ENCODE results near the gene FCER2. TPM values are rescaled to one million over a fixed set of nuclear protein-coding genes. Genes with fewer than 3 reads are reported as not detected.

FCER2 gene
- total and polyA plus RNA-seq, 2 of the 4 experiments (the other 2 are of a cell fraction): not detected

GRCh38 chr19:7706955-7707456 is 5.1 kb upstream of the FCER2 start:
- Histone ChIP-seq H3K4me1 (ENCODE audit: control insufficient read depth, insufficient read depth, low read length) (no peaks in the 10 kb centered on the region), H3K14ac (replicated peaks; ENCODE audit: low read depth, low read length) (no peak overlapping the region), H3K4me3 (ENCODE audit: insufficient read depth, low read depth, low read length) (no peak overlapping the region), H4K5ac (ENCODE audit: low read depth, low read length) (no peak overlapping the region), H3K23ac (ENCODE audit: low read depth, low read length) (no peak overlapping the region), H2BK20ac (ENCODE audit: low read depth, low read length) (no peak overlapping the region), H2BK5ac (ENCODE audit: low read depth, low read length, poor library complexity, severe bottlenecking) (no peak overlapping the region), H4K20me1 (ENCODE audit: insufficient read depth, low read length) (no peaks in the 10 kb centered on the region), H2BK15ac (ENCODE audit: low read depth, low read length) (no peak overlapping the region), H3K4me2 (ENCODE audit: low read depth, low read length) (no peak overlapping the region), H2AK9ac (replicated peaks; ENCODE audit: low read depth, low read length, poor library complexity) (no peak overlapping the region), H3K18ac (ENCODE audit: low read depth, low read length) (no peak overlapping the region), H3K27ac (ENCODE audit: insufficient read depth, low read length) (no peak overlapping the region), H3K56ac (ENCODE audit: extremely low read depth, insufficient read depth, low read length) (no peak overlapping the region), H2BK120ac (ENCODE audit: low read depth, low read length) (no peak overlapping the region), H3K79me1 (ENCODE audit: low read depth in 1 of 2, low read length in 2 of 2) (no peaks in the 10 kb centered on the region), H3K9me1 (ENCODE audit: insufficient read depth, low read length) (no peaks in the 10 kb centered on the region), H3K9ac (ENCODE audit: low read depth, low read length) (no peak overlapping the region), H3K36me3 (ENCODE audit: control insufficient read depth, insufficient read depth, low read length) (no peaks in the 10 kb centered on the region), H3K9me3 (ENCODE audit: control insufficient read depth, insufficient read depth, low read length) (no peaks in the 10 kb centered on the region), H2AFZ (replicated peaks; ENCODE audit: low read length, poor library complexity) (no peak overlapping the region), H3K27me3 (ENCODE audit: control insufficient read depth, insufficient read depth, low read length) (peaks cover 10% of the 10 kb centered on the region; the same call in 1 of the 2 replicates), H4K8ac (ENCODE audit: low read depth in 2 of 2, low read length in 2 of 2) (no peak overlapping the region), H3K4ac (ENCODE audit: low read depth, low read length) (no peak overlapping the region), H2AK5ac (ENCODE audit: low read depth, low read length) (no peak overlapping the region), H4K91ac (ENCODE audit: insufficient read depth, low read depth, low read length) (no peak overlapping the region)
- BruUV-seq (replicated peaks): no TSS peak
- in situ Hi-C loops (cut with MboI; ENCODE audit: low sequenced_read_pairs) (no loop called here), intact Hi-C loops (cut with micrococcal nuclease) (no loop called here), dilution Hi-C loops (cut with HindIII; ENCODE audit: low sequenced_read_pairs, unreplicated experiment) (no loop called here)
- TF ChIP-seq CHD1 (IDR thresholded peaks at IDR 0.05; ENCODE audit: low read depth, low read length): no peak
- TF ChIP-seq CTCF (conservative IDR thresholded peaks at IDR 0.05; ENCODE audit: low read depth, low read length): no peak
- ChIA-PET CTCF (no interaction called here), POLR2A (ENCODE audit: unreplicated experiment) (no interaction called here)
- WGBS, 2 experiments (ENCODE audit: extremely low coverage in 2 of 2, insufficient read length in 1 of 2): 0% methylated on average over 2 of the region's 8 CpGs; no CpG with 5 or more reads in 1 of the 2 experiments
- ATAC-seq (ENCODE audit: low read depth) (no peak), DNase-seq (no peak)
